Measurements from ENCODE around the gene KLHL6. TPM values are rescaled to one million over a fixed set of nuclear protein-coding genes. Genes with fewer than 3 reads are reported as not detected.

KLHL6 gene
- total RNA-seq: 10 to 100 TPM; 32.4 to 32.6 TPM

- Mint-ChIP-seq H3K36me3 (ENCODE audit: low read depth) (peaks cover 26% of the 10 kb centered on the region), H3K9me3 (no peaks in the 10 kb centered on the region), H3K27ac (peak within 1 kb of the TSS; percentile 99), H3K27me3 (no peaks in the 10 kb centered on the region), H3K4me1 (ENCODE audit: low read depth) (peaks cover 48% of the 10 kb centered on the region), H3K4me3 (peak within 1 kb of the TSS; percentile 94)
- POLR2A ChIA-PET: interaction anchor here (0.6 to 5.1 kb wide), 5 partner anchors 9 to 141 kb away, joined by 3 to 40 read pairs (median 4); partner anchors contain the start of gene MCF2L2
- ATAC-seq: peak; percentile 86
- TF ChIP-seq CTCF (IDR thresholded peaks at IDR 0.05): no peak
- DNase-seq: peak; percentile 89
- CTCF ChIA-PET: interaction anchor here (0.8 kb wide), 1 partner anchor 40 kb away, joined by 3 read pairs; no protein-coding TSS in a partner anchor
- intact Hi-C loops (cut with micrococcal nuclease): loop anchor here (2.0 to 5.0 kb wide), 3 partner anchors 39 to 87 kb away; partner anchors contain the start of gene KLHL24
Measured at GRCh38 chr3:183555541-183556081, at the start of gene KLHL6. Gene KLHL6 (minus strand): TSS chr3:183555706. CDS start chr3:183555653, 53 bp downstream.

GRCh38 chr3:183597959-183598358 is 42.5 kb upstream of the KLHL6 start:
- Mint-ChIP-seq H3K4me1 (ENCODE audit: low read depth) (no peaks in the 10 kb centered on the region), H3K27me3 (no peaks in the 10 kb centered on the region), H3K4me3 (no peak overlapping the region), H3K9me3 (peaks cover 10% of the 10 kb centered on the region), H3K27ac (no peak overlapping the region), H3K36me3 (ENCODE audit: low read depth) (peaks cover 8% of the 10 kb centered on the region)
- intact Hi-C loops (cut with micrococcal nuclease): no loop called here
- no peak for TF ChIP-seq CTCF (IDR thresholded peaks at IDR 0.05)
- DNase-seq: no peak
- ChIA-PET CTCF (no interaction called here), POLR2A (no interaction called here)
- ATAC-seq: no peak

GRCh38 chr3:183594636-183595035 is 39.1 kb upstream of the KLHL6 start:
- no peak for DNase-seq
- Mint-ChIP-seq H3K4me1 (ENCODE audit: low read depth) (peaks cover 8% of the 10 kb centered on the region), H3K4me3 (no peak overlapping the region), H3K36me3 (ENCODE audit: low read depth) (peaks cover 8% of the 10 kb centered on the region), H3K27me3 (no peaks in the 10 kb centered on the region), H3K27ac (no peak overlapping the region), H3K9me3 (peaks cover 10% of the 10 kb centered on the region)
- no peak for ATAC-seq
- TF ChIP-seq CTCF (IDR thresholded peaks at IDR 0.05): no peak
- ChIA-PET POLR2A (no interaction called here), CTCF (interaction anchor here (1.0 to 1.1 kb wide), 3 partner anchors 13 to 125 kb away, joined by 3 to 4 read pairs (median 3); no protein-coding TSS in a partner anchor)
- intact Hi-C loops (cut with micrococcal nuclease): no loop called here

- ChIA-PET CTCF (interaction anchor here (0.9 to 1.9 kb wide), 10 partner anchors 11 to 133 kb away, joined by 3 to 10 read pairs (median 4); partner anchors contain the start of gene KLHL24), POLR2A (interaction anchor here (0.6 kb wide), 1 partner anchor 199 kb away, joined by 3 read pairs; no protein-coding TSS in a partner anchor)
- H3K4me1 Mint-ChIP-seq (ENCODE audit: low read depth): peaks cover 10% of the 10 kb centered on the region
- DNase-seq (peak; percentile 24), ATAC-seq (no peak)
- H3K27ac Mint-ChIP-seq: no peak overlapping the region
- H3K27me3 Mint-ChIP-seq: no peaks in the 10 kb centered on the region
- H3K4me3 Mint-ChIP-seq: no peak overlapping the region
- peaks cover 3% of the 10 kb centered on the region for H3K9me3 Mint-ChIP-seq
- intact Hi-C loops (cut with micrococcal nuclease): no loop called here
- no peak for TF ChIP-seq CTCF (IDR thresholded peaks at IDR 0.05)
- no peaks in the 10 kb centered on the region for H3K36me3 Mint-ChIP-seq (ENCODE audit: low read depth)
Measured at GRCh38 chr3:183592821-183593220, 37.3 kb upstream of the KLHL6 start.

GRCh38 chr3:183591881-183592521 is 36.5 kb upstream of the KLHL6 start:
- Mint-ChIP-seq H3K36me3 (ENCODE audit: low read depth) (no peaks in the 10 kb centered on the region), H3K27me3 (no peaks in the 10 kb centered on the region), H3K4me3 (peak overlapping the region; percentile 19), H3K4me1 (ENCODE audit: low read depth) (peaks cover 14% of the 10 kb centered on the region), H3K9me3 (no peaks in the 10 kb centered on the region), H3K27ac (peak overlapping the region; percentile 62)
- TF ChIP-seq CTCF (IDR thresholded peaks at IDR 0.05): peak; percentile 26
- DNase-seq (no peak), ATAC-seq (peak; percentile 37)
- intact Hi-C loops (cut with micrococcal nuclease): no loop called here
- ChIA-PET CTCF (interaction anchor here (0.5 to 1.9 kb wide), 14 partner anchors 10 to 134 kb away, joined by 3 to 10 read pairs (median 4); partner anchors contain the start of gene KLHL24), POLR2A (no interaction called here)
